Measurements from ENCODE around the gene CLMP.

Gene CLMP, protein sequence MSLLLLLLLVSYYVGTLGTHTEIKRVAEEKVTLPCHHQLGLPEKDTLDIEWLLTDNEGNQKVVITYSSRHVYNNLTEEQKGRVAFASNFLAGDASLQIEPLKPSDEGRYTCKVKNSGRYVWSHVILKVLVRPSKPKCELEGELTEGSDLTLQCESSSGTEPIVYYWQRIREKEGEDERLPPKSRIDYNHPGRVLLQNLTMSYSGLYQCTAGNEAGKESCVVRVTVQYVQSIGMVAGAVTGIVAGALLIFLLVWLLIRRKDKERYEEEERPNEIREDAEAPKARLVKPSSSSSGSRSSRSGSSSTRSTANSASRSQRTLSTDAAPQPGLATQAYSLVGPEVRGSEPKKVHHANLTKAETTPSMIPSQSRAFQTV

DNA sequence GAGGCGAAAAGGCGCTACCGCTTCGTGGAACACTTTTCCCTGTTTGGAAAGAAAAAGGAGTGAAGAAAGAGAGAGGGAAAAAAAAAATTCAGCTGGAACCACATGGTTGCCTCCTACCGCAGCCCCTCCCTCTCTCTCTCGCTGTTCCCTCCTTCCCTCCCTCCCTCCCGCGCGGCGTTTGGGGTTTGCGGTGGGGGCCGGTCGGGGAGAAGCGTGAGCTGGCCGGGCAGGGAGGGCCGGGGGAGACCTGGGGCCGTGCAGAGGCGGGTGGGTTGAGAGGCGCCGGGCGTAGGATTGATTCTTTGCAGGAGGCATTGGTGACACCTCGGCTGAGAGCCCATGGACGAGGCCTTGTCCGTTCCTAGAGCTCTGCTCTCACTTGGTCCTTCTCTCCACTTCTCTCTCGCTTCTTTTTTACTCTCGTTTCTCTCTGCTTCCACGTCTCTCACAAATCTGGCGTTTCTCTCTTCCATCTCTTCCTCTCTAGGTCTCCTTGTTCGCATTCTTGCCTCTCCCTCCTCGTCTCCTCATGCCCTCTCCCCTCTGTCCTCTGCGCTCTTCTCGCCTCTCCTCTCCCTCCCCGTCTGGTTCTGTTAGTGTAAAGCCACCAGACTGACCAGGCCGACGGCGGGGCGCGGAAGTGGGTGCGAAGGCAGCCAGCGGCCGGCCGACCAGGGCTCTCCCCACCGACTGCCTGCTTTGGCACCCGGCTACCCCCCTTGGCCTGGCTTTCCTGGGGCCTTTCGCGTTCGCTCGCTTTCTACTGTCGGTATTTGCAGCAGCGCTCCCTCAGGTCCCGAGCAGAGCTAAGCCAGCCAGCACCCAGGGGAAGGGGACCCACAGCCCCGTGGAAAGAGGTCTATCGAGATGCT is at the start of gene CLMP:
Gene CLMP, minus strand, starts transcription at position 61 of the 872 bp plus-strand sequence. CDS start 308 bp downstream, outside the sequence.
- peak; percentile 19 for DNase-seq (ENCODE audit: low spot score)

DNA sequence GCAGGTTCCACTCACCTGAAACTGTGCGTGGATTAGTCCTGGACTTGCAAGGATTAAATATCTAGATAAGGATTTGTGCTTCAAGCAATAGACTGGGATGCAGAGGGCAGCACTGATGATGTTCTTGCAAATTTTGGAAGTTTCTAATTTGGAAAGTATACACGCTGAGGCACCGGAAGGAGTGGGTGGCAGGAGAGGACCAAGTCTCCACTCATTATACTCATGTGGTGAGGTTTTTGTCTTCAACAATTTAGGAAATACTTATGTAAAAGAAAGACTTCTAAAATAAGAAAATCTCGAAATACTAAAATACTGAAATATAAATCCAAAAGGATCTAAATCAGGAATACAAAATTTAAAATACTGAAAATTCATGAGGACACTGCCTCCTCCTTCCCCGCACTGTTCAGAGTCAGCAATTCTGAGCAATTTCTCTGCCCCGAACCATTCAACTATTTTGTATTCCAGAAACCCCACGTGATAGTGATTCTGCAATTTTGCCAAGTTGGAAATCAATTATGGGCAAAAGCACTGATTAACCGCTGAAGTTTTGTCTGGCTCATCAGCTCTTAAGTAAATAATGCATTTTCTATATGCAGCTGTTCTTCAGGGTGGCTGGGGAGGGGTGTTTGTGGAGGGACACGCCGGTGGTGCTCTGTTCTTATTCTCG is 47.0 kb upstream of the CLMP start:
- DNase-seq (ENCODE audit: low spot score): no peak

DNA sequence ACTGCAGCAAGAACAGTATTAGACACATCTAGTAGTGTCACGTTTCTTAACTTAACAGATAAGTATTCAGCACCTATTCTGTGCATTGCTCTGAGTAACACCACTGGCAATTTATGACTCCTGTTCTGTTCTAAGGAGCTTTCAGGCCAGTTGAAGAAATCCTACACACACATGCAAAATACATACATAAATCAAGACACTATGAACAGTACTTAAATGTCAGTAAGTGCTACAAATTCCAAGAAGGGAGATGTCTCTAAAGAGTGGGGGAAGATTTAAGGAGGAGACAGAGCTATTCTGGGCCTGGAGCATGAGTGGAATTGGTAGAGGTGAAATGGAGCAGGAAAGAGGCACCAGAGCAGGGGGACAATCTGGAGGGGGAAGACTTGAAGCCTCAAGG is 46.2 kb upstream of the CLMP start:
- DNase-seq (ENCODE audit: low spot score): no peak

DNA sequence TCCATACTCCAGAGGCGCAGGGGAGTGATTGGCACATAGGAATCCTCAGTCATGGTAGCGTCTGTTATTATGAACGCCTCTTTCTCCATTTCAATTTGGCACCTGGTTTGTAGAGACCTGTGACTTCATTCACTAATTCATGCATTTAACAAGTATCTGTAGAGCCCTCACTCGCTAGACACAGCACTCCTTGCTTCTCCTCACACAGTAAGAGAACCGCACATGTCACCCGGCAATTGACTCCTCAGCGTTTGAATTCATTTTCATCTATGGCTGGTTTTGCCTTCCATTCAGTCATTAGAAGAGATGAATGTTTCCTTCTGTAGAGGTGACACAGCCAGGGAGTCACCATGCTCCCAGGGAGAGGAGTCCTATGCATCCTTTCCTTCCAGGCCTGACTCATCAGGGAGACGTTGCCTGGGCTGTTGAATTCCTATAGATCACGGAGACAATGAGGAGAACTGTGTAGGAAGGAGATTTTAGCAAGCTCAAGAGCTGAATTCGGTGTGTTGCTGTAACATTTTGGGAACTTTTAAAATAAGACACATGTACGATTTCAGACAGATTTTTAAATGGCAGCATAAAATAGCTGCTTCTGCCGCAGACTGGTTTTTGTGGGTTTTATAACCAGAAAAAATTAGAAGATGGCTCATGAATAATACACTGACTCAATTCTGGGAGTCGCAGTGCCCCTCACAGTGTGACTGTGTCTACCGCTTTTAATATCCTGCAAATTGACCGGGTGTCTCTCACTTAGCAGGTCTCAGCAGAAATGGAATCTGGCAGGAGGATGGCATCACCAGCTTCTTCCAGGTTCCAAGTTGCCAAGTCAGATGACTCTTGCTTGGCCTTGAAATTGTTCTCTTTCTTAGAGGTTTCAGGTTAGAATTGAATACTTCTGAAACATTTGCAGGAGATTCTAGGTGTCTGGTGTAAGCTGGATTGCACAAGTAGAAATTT is 44.4 kb upstream of the CLMP start:
- DNase-seq (ENCODE audit: low spot score): no peak

DNA sequence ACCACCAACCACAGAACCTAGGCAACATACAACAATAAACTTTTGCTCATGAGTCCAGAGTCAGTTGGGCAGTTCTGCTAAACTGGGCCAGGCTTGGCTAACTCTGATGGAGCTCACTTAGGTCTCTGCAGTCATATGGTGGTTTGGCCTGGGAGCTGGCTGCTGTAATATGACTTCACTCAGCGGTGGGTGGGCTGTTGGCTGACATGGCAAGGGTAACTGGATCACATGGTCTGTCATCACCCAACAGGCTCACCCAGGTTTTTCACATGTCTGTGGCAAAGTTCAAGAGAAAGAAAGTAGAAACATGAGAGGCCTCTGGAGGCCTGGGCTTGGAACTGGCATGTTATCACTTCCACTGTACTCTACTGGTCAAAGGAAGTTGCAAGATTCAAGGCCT is 43.2 kb upstream of the CLMP start:
- no peak for DNase-seq (ENCODE audit: low spot score)

DNA sequence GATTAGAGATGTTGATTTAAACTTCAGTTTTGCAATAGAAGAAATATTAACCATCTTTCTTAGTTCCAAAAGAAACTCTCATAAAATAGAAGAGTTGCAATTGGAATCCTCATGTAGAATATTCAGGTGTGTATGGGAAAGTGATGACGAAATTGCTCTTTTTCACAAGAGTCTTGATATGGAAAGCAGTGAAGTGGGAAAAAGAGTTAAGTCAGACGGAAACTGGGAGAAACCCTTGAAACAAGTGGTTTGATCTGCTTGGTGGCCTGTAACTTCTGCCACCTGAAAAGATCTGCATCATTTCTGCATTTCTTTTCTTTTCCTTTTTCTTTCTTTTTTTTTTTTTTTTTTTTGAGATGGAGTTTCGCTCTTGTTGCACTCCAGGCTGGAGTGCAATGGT is 41.8 kb upstream of the CLMP start:
- no peak for DNase-seq (ENCODE audit: low spot score)

DNA sequence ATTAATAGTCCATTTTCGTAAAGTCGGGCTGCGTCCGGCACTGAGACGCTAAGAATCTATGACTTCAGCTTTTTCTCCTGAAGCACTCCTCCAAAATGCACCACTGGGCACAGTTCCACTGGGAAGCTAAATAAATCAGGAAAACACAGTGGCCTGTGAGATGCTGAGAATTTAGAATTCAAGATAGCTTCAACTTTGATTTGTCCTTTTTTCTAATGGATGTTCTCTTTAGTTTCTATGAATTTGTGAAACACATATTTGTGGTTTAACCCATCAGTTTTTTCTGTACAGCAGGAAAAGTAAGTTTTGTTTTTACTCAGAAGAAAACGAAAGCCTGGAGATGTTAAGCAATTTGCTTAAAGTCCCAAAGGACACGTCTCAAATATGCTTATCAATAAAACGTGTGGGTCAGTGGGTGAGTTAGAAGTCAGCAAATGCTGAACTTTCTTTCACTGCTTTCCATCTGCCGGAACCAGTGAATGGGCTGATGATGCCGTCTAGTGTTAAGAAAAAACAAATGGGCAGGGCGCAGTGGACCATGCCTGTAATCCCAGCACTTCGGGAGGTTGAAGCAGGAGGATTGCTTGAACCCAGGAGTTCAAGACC is 40.7 kb upstream of the CLMP start:
- no peak for DNase-seq (ENCODE audit: low spot score)

DNA sequence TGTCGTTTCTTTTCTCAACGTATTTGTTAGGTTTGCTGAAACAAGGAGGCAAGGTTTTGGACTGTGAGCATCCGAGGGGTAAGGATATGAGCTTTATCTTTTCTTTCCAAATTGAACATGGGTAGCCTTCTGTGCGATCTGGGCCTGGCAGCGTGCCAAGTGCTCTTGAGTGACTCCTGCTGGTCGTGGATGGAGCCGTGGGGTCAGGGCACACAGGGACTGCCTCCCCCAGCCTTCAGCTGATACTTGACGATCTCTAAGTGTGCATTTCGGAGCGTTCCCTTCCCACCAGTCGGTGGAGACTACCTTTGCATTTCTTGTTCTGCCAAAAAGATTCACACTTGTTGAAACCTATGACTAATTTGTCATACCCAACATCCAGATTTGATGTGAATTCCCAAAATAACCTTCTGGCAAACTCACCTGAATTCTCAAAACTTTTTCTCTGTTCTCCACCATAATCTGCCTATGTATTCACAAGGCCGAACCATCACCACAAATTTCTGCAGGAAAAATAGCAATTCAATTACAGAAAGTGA is 40.1 kb upstream of the CLMP start:
- no peak for DNase-seq (ENCODE audit: low spot score)

DNA sequence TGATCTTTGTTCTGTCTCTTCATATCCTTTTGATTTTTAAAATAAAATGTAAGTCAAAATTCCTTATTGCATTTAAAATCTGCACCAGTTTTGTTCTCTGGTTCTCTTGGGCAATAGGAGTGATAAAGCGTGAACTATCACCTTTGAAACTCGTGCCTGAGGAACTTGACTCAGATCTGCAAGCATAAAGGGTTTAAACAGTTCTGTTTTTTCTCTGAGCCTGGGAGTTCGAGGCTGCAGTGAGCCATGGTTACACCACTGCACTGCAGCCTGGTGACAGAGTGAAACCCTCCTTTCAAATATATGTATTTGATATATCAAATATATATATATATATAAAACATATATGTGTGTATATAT is 38.9 kb upstream of the CLMP start:
- no peak for DNase-seq (ENCODE audit: low spot score)

DNA sequence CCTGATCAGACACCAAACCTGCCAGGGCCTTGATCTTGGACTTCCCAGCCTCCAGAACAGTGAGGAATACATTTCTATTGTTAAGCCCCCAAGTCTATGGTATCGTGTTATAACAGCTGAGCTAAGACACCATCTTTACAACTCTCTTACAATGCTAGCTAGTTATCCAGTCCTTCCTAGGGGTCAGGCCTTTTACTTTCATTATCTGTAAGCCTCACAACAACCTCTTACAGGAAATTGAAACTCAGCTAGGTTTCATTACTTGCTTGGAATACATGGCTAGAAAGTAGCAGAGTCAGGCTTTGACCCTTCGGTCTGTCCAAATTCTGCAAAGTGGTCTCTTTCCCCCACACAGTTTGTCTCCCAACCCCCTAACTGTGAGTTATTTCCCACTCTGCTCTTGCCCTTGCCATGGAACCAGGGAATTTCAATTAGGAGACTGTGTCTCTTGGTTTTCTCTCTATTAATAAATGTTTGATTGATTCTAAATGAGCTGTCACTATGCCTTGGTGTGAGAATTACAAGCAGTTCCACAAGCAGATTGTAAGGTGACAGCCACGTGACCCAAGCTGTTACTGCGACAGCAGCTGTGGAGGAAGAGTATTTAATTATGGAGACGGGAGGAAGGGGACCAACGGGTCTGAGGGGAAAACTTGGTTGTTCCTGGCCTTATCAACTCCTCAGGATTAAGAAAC is 38.4 kb upstream of the CLMP start:
- peak; percentile 28 for DNase-seq (ENCODE audit: low spot score)

DNA sequence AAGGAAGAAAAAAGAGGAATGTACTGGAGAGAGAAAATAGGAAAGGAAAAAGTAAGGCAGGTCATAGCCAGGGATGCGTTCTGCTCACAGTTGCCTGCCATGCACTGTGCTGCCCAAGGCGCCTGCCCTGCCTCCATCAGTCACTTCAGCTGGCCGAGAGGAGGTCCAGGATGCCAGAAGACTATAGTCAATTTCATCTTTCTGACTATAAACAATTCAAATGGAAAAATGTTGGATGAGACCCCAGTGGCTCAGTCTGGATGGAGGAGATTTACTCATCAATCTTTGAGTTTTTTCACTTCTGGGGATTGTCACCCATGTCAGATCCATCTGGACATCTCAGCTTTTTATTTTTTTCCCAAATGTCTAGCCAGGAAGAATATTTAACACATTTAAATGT is 36.7 kb upstream of the CLMP start:
- no peak for DNase-seq (ENCODE audit: low spot score)

DNA sequence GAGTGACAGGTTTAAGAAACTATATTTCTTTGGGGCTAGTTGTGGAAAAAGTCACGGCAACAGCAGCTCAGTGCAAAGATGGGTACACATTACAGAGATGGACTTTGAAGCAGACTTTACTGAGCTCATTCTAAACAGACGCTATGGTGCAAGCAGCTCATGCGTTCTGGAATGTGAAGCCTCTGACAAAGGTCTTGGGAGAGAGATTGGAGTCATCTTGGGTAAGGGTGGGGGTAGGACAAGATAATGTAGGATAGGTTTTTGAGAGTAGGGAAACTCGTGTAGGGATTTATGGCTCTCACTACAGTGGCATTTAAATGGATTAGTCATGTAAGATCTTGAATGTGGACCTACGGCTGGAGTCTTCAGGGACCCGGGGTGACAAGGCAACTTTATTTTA is 36.2 kb upstream of the CLMP start:
- DNase-seq (ENCODE audit: low spot score): no peak

DNA sequence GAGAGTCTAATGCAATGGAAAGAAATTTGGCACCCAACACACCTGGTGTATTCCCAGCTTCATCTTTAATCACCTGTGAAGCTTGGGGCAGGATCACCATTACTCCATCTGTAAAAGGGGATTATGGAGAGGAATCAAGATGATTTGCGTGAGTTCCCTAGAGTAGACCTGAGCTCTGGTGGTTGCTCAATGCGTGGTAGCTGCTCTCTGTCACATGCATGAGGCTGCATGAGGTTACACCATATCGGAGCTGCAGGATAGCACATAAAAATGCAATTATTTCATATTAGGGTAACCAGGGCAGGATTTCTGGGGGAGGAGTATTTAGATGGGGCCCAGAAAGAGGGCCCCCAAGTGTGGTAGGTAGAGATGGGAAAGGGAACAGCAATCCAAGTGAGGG is 35.3 kb upstream of the CLMP start:
- no peak for DNase-seq (ENCODE audit: low spot score)

DNA sequence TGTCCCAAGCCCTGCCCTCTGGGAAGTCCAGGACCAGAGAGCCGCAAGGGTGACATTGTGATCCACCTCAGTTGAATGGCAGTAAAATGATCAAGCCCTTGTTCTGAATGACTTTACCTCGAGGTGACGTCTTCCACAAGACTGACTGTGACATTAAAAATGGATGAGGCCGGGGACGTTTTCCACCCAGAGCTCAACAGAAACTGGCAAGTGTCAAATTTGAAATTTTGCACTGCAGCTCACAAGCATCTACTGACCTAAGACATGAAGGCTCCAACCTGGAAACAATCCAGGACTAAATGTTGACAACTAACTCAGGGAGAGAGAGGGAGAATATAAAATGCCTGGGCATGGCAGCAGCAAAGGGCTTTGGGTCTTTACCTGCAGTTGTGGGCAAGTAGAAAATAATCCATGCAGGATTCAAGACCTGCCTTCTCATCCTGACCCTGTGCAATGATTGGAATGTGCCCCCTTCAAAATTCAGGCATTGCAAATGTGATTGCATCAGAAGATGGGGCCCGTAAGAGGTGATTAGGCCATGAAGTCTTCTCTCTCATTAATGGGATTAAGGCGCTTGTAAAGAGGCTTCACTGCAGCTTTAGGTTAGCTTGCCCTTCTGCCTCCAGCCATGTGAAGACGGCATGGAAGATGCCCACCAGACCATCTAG is 33.6 kb upstream of the CLMP start:
- no peak for DNase-seq (ENCODE audit: low spot score)

DNA sequence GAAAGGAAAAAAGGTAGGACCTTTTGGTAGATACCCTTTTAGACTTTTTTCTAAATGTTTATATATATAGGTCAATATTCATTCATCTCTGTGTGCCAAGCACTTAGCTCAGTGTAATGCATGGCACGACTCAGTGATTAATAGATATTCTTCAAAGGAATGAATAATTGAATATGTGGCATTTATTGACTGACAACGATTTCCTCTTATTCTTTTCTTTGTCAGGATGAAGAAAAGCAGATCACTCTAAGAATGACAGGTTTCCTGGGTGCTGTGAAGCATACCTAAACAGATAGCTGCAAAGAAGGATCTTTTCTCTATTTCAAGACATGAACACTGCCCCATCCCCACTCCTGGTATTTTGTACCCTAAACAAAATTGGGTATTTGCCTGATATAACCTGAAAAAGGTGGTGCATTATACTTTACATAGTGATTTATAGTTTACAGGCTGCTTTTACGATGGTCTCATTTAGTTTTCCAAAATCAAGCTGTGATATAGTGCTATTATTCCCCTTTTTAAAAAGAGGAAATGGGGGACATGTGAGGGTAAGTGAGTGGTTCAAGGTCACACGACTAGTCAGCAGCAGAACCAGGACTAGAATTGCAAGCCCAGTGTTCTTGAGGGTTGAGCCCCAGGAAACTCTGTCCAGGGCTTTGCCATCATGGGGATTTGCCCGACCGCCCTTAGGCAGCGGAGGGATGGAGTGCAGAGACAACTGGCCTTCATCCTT is 32.9 kb upstream of the CLMP start:
- DNase-seq (ENCODE audit: low spot score): no peak

DNA sequence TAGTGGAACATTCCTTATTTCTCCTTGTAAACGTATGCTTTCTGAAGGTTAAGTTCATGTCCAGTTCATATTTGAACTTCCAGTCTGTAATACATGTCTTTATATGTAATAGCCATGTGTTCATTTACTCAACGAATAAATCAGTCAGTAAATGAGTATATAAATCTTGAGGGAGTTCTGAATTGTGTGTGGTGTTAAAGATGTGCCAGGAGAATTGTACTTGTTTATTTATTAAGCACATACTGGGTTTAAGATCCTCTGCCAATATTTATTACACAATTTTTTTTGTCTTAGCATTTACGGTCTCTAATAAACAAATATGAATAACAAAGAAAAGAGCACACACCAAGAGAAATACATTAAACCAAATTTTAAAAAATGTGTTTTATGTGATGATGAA is 26.5 kb upstream of the CLMP start:
- no peak for DNase-seq (ENCODE audit: low spot score)

DNA sequence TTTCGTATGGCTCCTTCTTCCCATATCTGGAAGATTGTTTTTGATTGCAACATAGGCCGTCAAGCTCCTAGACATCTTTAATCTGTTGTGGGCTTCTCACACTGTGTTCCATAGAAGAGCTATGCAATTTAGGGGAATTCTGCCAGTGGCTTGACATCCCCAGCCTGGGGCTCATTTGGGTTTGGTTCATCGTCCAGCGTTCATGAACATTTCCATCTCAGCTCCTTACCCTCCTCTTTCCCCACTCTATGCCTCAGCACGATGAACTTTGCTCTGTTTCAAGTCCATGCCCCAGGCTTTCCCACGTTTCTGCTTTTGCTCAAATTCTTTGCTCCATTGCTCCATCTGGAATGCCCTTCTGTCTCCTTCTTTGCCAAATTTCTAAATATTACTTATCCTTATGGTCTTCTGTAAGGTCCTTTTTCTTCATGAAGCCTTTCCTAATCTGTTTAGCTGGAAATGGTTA is 26.1 kb upstream of the CLMP start:
- DNase-seq (ENCODE audit: low spot score): no peak

DNA sequence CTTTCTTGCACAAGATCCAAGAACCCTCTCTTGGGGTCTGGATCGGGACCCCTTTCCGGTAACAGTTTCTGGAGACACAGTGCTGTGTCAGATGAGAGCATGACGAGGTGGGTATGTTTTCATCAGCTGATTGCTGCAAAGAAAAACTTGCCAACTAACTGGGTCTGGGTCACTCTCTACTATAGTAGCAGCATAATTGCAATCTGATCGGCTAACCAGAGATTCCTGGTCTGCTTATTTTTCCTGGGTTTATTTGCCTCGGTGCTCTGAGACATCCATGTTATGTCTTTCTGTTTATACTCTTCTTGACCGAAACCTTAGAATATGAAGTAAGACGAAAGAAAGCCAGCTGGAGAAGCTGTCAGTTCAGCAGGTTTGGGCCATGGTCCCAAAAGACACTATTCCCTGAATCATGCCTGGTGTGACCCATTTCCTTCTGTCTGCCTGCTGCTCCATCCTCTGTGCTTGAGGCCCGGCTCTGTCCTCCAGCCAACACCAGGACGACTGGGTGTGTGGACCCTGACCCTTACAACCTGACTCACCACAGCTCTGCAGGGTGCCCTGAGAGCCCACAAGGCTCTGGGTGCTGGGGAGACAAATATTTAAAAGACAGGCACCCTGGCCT is 24.1 kb upstream of the CLMP start:
- DNase-seq (ENCODE audit: low spot score): no peak

DNA sequence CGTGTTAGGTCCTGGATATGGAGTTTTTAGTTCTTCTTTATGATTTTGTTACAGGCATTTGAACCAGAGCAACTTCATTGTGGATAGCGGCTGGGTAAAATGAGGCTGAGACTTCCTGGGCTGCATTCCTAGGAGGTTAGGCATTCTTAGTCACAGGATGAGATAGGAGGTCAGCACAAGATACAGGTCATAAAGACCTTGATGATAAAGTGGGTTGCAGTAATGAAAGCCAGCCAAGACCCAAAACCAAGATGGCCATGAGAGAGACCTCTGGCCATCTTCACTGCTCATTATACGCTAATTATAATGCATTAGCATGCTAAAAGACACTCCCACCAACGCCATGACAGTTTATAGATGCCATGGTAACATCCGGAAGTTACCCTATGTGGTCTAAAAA is 23.4 kb upstream of the CLMP start:
- no peak for DNase-seq (ENCODE audit: low spot score)

Measured in Ammon's horn (tissue), 1 donor.